ENCODE data around the gene SNX27. TPM values are rescaled to one million over a fixed set of nuclear protein-coding genes. Genes with fewer than 3 reads are reported as not detected.

SNX27 gene
- total RNA-seq, 2 experiments from 2014 or later = 13.2 to 13.3 TPM

GRCh38 chr1:151703813-151704212, 92.0 kb downstream of the SNX27 start:
- Histone ChIP-seq H3K4me1 (ENCODE audit: insufficient read depth, low read length) (peaks cover 9% of the 10 kb centered on the region), H3K27ac (ENCODE audit: low read depth in 1 of 2, low read length in 2 of 2) (no peak overlapping the region), H3K36me3 (ENCODE audit: insufficient read depth, low read length) (peaks cover 14% of the 10 kb centered on the region), H3K4me3 (ENCODE audit: low read length) (no peak overlapping the region), H3K9me3 (ENCODE audit: control insufficient read depth in 1 of 2, insufficient read depth in 1 of 2, low read length in 2 of 2) (no peaks in the 10 kb centered on the region), H3K27me3 (ENCODE audit: control insufficient read depth in 1 of 2, insufficient read depth in 2 of 2, low read length in 2 of 2) (no peaks in the 10 kb centered on the region)
- POLR2A ChIA-PET = no interaction called here
- CTCF ChIA-PET = no interaction called here
- TF ChIP-seq CTCF (IDR thresholded peaks at IDR 0.05) = no peak
- Mint-ChIP-seq H3K36me3 (ENCODE audit: low read depth) (peaks cover 24% of the 10 kb centered on the region), H3K4me3 (no peak overlapping the region), H3K9me3 (no peaks in the 10 kb centered on the region), H3K4me1 (ENCODE audit: low read depth) (peaks cover 4% of the 10 kb centered on the region), H3K27ac (no peak overlapping the region), H3K27me3 (no peaks in the 10 kb centered on the region)
- ATAC-seq (ENCODE audit: poor library complexity) (no peak), DNase-seq (no peak)
- intact Hi-C loops (cut with DNase I, micrococcal nuclease) = no loop called here

- CTCF ChIA-PET = no interaction called here
- no peaks in the 10 kb centered on the region for H3K9me3 ChIP-seq (ENCODE audit: control insufficient read depth in 1 of 2, insufficient read depth in 1 of 2, low read length in 2 of 2)
- Mint-ChIP-seq H3K36me3 (ENCODE audit: low read depth) (peaks cover 21% of the 10 kb centered on the region), H3K27ac (no peak overlapping the region), H3K4me1 (ENCODE audit: low read depth) (peaks cover 4% of the 10 kb centered on the region), H3K9me3 (no peaks in the 10 kb centered on the region), H3K4me3 (no peak overlapping the region), H3K27me3 (no peaks in the 10 kb centered on the region)
- peaks cover 9% of the 10 kb centered on the region for H3K4me1 ChIP-seq (ENCODE audit: insufficient read depth, low read length)
- no peak overlapping the region for H3K4me3 ChIP-seq (ENCODE audit: low read length)
- no peaks in the 10 kb centered on the region for H3K27me3 ChIP-seq (ENCODE audit: control insufficient read depth in 1 of 2, insufficient read depth in 2 of 2, low read length in 2 of 2)
- ATAC-seq (ENCODE audit: poor library complexity) (no peak), DNase-seq (no peak)
- TF ChIP-seq CTCF (IDR thresholded peaks at IDR 0.05) = no peak
- no peak overlapping the region for H3K27ac ChIP-seq (ENCODE audit: low read depth in 1 of 2, low read length in 2 of 2)
- intact Hi-C loops (cut with DNase I, micrococcal nuclease) = no loop called here
- POLR2A ChIA-PET = no interaction called here
- peaks cover 10% of the 10 kb centered on the region for H3K36me3 ChIP-seq (ENCODE audit: insufficient read depth, low read length)
Measured at GRCh38 chr1:151704246-151704645, 92.4 kb downstream of the SNX27 start.

GRCh38 chr1:151705146-151705545, 93.3 kb downstream of the SNX27 start:
- DNase-seq = no peak
- no peak for ATAC-seq (ENCODE audit: poor library complexity)
- H3K9me3 Mint-ChIP-seq = no peaks in the 10 kb centered on the region
- Histone ChIP-seq H3K9me3 (ENCODE audit: control insufficient read depth in 1 of 2, insufficient read depth in 1 of 2, low read length in 2 of 2) (no peaks in the 10 kb centered on the region), H3K4me1 (ENCODE audit: insufficient read depth, low read length) (peaks cover 9% of the 10 kb centered on the region), H3K36me3 (ENCODE audit: insufficient read depth, low read length) (peaks cover 1% of the 10 kb centered on the region), H3K27me3 (ENCODE audit: control insufficient read depth in 1 of 2, insufficient read depth in 2 of 2, low read length in 2 of 2) (no peaks in the 10 kb centered on the region), H3K4me3 (ENCODE audit: low read length) (no peak overlapping the region), H3K27ac (ENCODE audit: low read depth in 1 of 2, low read length in 2 of 2) (no peak overlapping the region)
- H3K27me3 Mint-ChIP-seq = no peaks in the 10 kb centered on the region
- peaks cover 4% of the 10 kb centered on the region for H3K4me1 Mint-ChIP-seq (ENCODE audit: low read depth)
- peaks cover 12% of the 10 kb centered on the region for H3K36me3 Mint-ChIP-seq (ENCODE audit: low read depth)
- no peak overlapping the region for H3K4me3 Mint-ChIP-seq
- no peak overlapping the region for H3K27ac Mint-ChIP-seq
- ChIA-PET POLR2A (no interaction called here), CTCF (interaction anchor here (1.2 kb wide), 1 partner anchor 15 kb away, joined by 3 read pairs; no protein-coding TSS in a partner anchor)
- intact Hi-C loops (cut with DNase I, micrococcal nuclease) = no loop called here
- no peak for TF ChIP-seq CTCF (IDR thresholded peaks at IDR 0.05)

Data from CD4-positive, alpha-beta T cell (primary cell).